Colonic mucosa (tissue), 4 donors: ENCODE data around the gene HERC2. TPM values are rescaled to one million over a fixed set of nuclear protein-coding genes. Genes with fewer than 3 reads are reported as not detected.

Experiments
- DNase-seq: peaks from one replicate; pipeline ENCODE4 v3.0.0-alpha.2; 2020
- H3K27ac ChIP-seq: fragments of 200-600 bp; one replicate; pipeline ENCODE4 v1.8.0; 2021
- H3K27me3 ChIP-seq: fragments of 200-600 bp; one replicate; pipeline ENCODE4 v1.8.0; 2021
- H3K36me3 ChIP-seq: fragments of 200-600 bp; one replicate; pipeline ENCODE4 v1.8.0; 2021
- H3K4me1 ChIP-seq: fragments of 200-600 bp; one replicate; pipeline ENCODE4 v1.8.0; 2021; ENCODE audit warnings: mild to moderate bottlenecking
- H3K4me3 ChIP-seq: fragments of 200-600 bp; one replicate; pipeline ENCODE4 v1.8.0; 2021
- H3K9ac ChIP-seq, 2 donors: one replicate each; pipeline ENCODE4 v1.7.0; 2013; ENCODE audit warnings: control low read depth in 2 of 2, low read depth in 2 of 2, low read length in 2 of 2
- H3K9me3 ChIP-seq: fragments of 200-600 bp; one replicate; pipeline ENCODE4 v1.8.0; 2021
- intact Hi-C: fragments of 100-400 bp; cut with DNase I; formaldehyde crosslinking; loops from one replicate; pipeline ENCODE4 v1.14.1; 2022
- total RNA-seq, 2 donors: library from RNA; stranded (reverse); fragmentation: NEBNext Ultra II Directional in 1 of 2; extraction: Animal tissue kit (Norgen Biotek cat#: 25700) in 1 of 2; gene quantifications; one replicate each; pipeline ENCODE4 v1.2.1, GENCODE V29; 2021
- TF ChIP-seq, protein P1 (sequence below): fragments of 200-600 bp; IDR thresholded peaks from one replicate; pipeline ENCODE4 v1.8.0; 2022; ENCODE audit warnings: antibody characterized with exemption, mild to moderate bottlenecking
- donor health status: healthy.
- donor health status: DM: no; HTN: no; CAD: no.
- donor health status: DM: no; HTN: no; CAD: no.

Gene HERC2
- total RNA-seq, 2 donors from 2014 or later = 50.8 to 71.2 TPM

DNA sequence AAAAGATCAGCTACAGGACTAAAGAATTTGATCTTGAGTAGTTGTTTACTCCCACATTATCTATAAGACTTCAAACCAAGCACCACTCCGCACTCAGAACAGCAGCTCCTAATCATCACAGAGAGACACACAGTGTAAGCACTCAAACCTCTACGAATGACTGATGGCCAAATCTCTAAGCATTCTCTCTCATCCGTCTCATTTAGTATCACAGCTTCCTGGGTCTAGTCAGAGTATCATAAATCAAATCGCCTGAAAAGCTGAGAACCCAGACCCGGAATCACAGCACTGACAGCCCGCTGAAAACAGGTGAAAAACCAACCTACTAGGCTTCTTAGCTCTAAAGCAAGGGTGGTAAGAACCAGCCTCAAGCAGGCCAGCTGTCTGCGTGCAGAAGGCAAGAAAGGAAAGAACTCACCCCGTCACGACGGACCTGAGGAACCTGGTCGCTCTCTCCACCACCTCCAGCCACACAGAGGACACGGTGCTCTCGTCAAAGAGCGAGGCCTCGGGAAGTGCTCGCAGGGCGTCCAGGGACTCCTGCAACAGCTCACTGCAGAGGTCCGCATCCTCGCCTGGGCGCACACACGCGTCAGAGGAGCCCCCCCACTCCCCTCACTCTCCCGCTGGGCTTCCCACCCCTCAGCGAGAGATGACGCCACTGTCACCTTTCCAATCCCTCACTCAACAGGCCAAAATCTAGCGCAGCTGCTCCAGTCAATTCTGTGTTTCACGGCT, 47.9 kb downstream of the HERC2 start:
- Histone ChIP-seq H3K4me1 (no peaks in the 10 kb centered on the region), H3K36me3 (no peaks in the 10 kb centered on the region)

GRCh38 chr15:28273468-28273867, 48.5 kb downstream of the HERC2 start:
- H3K4me1 ChIP-seq = no peaks in the 10 kb centered on the region
- no peak overlapping the region for H3K4me3 ChIP-seq
- H3K27me3 ChIP-seq = no peaks in the 10 kb centered on the region
- H3K9ac ChIP-seq = no peak overlapping the region
- DNase-seq = no peak
- H3K9me3 ChIP-seq = no peaks in the 10 kb centered on the region
- intact Hi-C loops = no loop called here
- H3K36me3 ChIP-seq = no peaks in the 10 kb centered on the region
- TF ChIP-seq, protein P1, sequence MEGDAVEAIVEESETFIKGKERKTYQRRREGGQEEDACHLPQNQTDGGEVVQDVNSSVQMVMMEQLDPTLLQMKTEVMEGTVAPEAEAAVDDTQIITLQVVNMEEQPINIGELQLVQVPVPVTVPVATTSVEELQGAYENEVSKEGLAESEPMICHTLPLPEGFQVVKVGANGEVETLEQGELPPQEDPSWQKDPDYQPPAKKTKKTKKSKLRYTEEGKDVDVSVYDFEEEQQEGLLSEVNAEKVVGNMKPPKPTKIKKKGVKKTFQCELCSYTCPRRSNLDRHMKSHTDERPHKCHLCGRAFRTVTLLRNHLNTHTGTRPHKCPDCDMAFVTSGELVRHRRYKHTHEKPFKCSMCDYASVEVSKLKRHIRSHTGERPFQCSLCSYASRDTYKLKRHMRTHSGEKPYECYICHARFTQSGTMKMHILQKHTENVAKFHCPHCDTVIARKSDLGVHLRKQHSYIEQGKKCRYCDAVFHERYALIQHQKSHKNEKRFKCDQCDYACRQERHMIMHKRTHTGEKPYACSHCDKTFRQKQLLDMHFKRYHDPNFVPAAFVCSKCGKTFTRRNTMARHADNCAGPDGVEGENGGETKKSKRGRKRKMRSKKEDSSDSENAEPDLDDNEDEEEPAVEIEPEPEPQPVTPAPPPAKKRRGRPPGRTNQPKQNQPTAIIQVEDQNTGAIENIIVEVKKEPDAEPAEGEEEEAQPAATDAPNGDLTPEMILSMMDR = no peak
- H3K27ac ChIP-seq = no peak overlapping the region

More for the DNA sequence above, 47.9 kb downstream of the HERC2 start:
- H3K27me3 ChIP-seq = no peaks in the 10 kb centered on the region
- no peak for DNase-seq
- no peak overlapping the region for H3K9ac ChIP-seq
- no peaks in the 10 kb centered on the region for H3K9me3 ChIP-seq
- intact Hi-C loops = no loop called here
- TF ChIP-seq, protein P1 = no peak
- H3K4me3 ChIP-seq = no peak overlapping the region
- no peak overlapping the region for H3K27ac ChIP-seq

GRCh38 chr15:28272587-28272986, 49.4 kb downstream of the HERC2 start:
- intact Hi-C loops = no loop called here
- Histone ChIP-seq H3K9ac (no peak overlapping the region), H3K27ac (no peak overlapping the region), H3K36me3 (peaks cover 3% of the 10 kb centered on the region), H3K4me1 (no peaks in the 10 kb centered on the region), H3K4me3 (no peak overlapping the region), H3K9me3 (no peaks in the 10 kb centered on the region), H3K27me3 (no peaks in the 10 kb centered on the region)
- TF ChIP-seq, protein P1 = no peak
- no peak for DNase-seq

DNA sequence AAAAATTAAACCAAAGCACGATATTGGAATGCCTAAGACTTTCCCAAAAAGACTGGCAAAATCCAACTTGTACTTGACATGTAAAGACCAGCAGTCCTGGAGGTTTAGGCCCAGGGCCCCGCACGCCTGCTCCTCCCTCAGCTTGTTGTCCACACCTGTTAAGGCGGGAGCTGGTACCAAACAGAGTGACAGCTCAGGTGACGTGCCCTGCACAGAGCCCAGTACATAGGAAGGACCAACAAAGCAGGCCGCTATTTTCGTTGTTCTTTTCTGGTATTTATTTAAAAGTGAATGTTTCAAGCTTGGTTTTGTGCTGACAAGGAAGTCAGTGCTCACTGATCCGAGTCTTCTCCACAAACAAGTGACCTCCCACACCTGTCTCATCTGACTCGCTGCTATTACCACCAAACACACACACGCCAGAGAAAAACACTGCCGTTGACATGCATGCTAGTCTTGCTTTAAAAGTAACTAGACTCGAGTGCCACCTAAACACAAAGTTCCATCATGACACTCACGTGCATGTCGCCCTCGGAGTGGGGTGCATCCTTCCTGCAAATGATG, 50.2 kb downstream of the HERC2 start:
- DNase-seq = no peak
- Histone ChIP-seq H3K27ac (no peak overlapping the region), H3K4me3 (no peak overlapping the region), H3K27me3 (no peaks in the 10 kb centered on the region), H3K9me3 (no peaks in the 10 kb centered on the region), H3K36me3 (peaks cover 9% of the 10 kb centered on the region), H3K9ac (no peak overlapping the region), H3K4me1 (no peaks in the 10 kb centered on the region)
- TF ChIP-seq, protein P1 = no peak
- intact Hi-C loops = no loop called here

DNA sequence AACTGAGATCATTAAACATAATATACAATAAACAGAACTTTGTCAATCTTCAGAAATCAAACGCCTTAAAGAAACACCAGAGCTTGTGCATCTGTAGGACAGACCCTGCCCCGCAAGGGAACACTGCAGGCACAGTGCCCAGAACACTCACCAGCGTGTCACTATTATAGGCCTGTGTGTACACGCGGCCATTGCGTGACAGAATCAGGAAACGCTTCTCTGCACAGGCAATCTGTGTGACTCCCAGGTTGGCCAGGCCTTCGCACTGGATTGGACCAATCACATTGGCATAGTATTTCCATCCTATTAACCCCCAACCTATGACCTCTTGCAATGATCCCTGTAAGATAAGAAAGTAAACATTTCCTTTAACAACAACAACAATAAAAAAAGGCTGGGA, 52.9 kb downstream of the HERC2 start:
- H3K36me3 ChIP-seq = peaks cover 9% of the 10 kb centered on the region
- no peaks in the 10 kb centered on the region for H3K9me3 ChIP-seq
- intact Hi-C loops = no loop called here
- H3K27me3 ChIP-seq = no peaks in the 10 kb centered on the region
- H3K4me3 ChIP-seq = no peak overlapping the region
- no peaks in the 10 kb centered on the region for H3K4me1 ChIP-seq
- no peak overlapping the region for H3K9ac ChIP-seq
- H3K27ac ChIP-seq = no peak overlapping the region
- TF ChIP-seq, protein P1 = no peak
- DNase-seq = no peak
